Lower lobe of right lung (tissue), 2 donors: ENCODE data around the gene MSH5. TPM values are rescaled to one million over a fixed set of nuclear protein-coding genes. Genes with fewer than 3 reads are reported as not detected.

Experiments
- ATAC-seq, 2 donors: fragments of 200-7000 bp; cut with Tn5 transposase; one replicate each; pipeline ENCODE4 v1.9.1; 2020 to 2022; ENCODE audit warnings: mild to moderate bottlenecking in 2 of 2, moderate library complexity in 2 of 2
- DNase-seq: peaks from one replicate; pipeline ENCODE4 v3.0.0-alpha.2; 2020
- H3K27ac ChIP-seq: fragments of 200-600 bp; one replicate; pipeline ENCODE4 v1.8.0; 2022
- H3K27me3 ChIP-seq: fragments of 200-600 bp; one replicate; pipeline ENCODE4 v1.8.0; 2022; ENCODE audit warnings: low read depth
- H3K36me3 ChIP-seq: fragments of 200-600 bp; one replicate; pipeline ENCODE4 v1.8.0; 2022; ENCODE audit warnings: mild to moderate bottlenecking
- H3K4me1 ChIP-seq: fragments of 200-600 bp; one replicate; pipeline ENCODE4 v1.8.0; 2022
- H3K4me3 ChIP-seq: fragments of 200-600 bp; one replicate; pipeline ENCODE4 v1.8.0; 2022; ENCODE audit warnings: mild to moderate bottlenecking
- H3K9me3 ChIP-seq: fragments of 200-600 bp; one replicate; pipeline ENCODE4 v1.8.0; 2022
- CTCF ChIP-seq: fragments of 200-600 bp; IDR thresholded peaks from one replicate; pipeline ENCODE4 v1.8.0; 2022; ENCODE audit warnings: antibody characterized with exemption, mild to moderate bottlenecking
- intact Hi-C: fragments of 100-400 bp; cut with DNase I; formaldehyde crosslinking; loops from one replicate; pipeline ENCODE4 v1.11.0; 2022
- total RNA-seq: library from RNA; stranded (reverse); fragmentation: NEBNext Ultra II Directional; extraction: Animal tissue kit (Norgen Biotek cat#: 25700); gene quantifications from one replicate; pipeline ENCODE4 v1.2.1, GENCODE V29; 2021
- donor health status: DM: no; HTN: yes; CAD: no; lungs with severe emphysema.

Gene MSH5
- total RNA-seq, 1 donor from 2014 or later = 14.9 TPM

DNA sequence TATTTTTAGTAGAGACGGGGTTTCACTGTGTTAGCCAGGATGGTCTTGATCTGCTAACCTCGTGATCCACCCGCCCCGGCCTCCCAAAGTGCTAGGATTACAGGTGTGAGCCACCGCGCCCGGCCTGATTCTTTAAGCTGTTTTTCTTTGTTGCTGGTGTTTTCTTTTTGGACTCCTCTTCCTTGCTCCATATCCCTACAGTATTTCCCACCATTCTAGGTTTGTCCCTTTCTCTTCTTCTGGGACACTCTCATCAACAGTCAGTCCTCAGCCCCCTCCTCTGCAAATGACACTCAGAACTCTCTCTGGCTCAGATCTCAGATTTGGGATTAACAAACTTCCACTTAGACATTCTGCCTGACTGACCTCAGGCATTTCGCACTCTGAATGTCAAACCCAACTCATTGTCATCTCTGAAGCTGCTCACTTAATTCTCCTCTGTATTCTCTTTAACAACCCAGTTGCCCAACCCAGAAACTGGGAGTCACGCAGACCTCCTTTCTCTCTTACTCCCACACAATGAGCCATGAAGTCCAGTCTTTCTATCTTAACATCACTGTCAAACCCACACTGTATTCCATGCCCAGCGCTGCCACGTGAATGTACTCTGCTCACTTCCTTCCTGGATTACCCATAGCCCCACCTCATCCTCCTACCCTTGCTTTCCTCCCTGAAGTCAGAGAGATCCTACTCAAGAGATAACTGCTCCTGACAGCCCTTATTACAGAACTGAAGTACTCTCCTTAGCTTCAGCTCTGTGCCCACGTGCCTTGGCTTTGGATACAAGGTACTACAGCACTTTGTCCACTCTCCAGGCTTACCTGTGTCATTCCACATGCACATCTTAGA, 14.1 kb upstream of the MSH5 start:
- Histone ChIP-seq H3K9me3 (no peaks in the 10 kb centered on the region), H3K27me3 (no peaks in the 10 kb centered on the region), H3K27ac (peak overlapping the region; percentile 93), H3K4me1 (peaks cover 43% of the 10 kb centered on the region), H3K4me3 (no peak overlapping the region), H3K36me3 (peaks cover 27% of the 10 kb centered on the region)
- no peak for DNase-seq
- ATAC-seq = no peak
- intact Hi-C loops = no loop called here
- TF ChIP-seq CTCF = no peak

DNA sequence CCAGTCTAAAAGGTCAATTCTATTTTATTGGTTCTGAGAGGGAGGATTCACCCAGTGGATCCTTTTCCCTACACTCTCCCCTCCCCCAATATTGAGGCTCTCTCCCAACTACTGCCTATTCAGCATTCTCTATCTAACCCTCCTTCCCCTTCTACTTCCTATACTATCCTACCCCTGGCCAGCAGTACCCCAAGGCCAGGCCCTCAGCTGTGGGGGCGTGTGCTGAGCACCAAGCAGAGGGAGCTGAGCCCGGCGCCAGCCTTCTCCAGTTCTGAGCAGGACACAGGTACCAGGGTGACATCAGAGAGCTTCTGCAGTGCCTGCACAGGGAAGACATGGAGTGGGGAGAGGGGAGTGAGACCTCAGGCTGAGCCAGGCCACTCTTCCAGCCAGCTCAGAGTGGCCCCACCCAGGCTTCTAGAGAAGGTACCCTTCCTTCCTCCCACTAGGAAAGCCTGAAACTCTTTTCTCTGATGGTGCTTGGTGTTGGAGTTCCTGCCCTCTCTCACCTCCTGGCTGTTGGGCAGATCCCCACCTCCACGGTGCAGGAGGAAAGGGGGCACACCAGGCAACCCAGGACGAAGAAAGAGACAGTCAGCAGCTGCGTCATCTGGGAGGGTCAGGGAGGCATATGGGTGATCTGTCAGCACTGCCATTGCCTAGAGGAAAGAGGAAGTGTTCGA, 12.6 kb upstream of the MSH5 start:
- peaks cover 54% of the 10 kb centered on the region for H3K4me1 ChIP-seq
- intact Hi-C loops = no loop called here

DNA sequence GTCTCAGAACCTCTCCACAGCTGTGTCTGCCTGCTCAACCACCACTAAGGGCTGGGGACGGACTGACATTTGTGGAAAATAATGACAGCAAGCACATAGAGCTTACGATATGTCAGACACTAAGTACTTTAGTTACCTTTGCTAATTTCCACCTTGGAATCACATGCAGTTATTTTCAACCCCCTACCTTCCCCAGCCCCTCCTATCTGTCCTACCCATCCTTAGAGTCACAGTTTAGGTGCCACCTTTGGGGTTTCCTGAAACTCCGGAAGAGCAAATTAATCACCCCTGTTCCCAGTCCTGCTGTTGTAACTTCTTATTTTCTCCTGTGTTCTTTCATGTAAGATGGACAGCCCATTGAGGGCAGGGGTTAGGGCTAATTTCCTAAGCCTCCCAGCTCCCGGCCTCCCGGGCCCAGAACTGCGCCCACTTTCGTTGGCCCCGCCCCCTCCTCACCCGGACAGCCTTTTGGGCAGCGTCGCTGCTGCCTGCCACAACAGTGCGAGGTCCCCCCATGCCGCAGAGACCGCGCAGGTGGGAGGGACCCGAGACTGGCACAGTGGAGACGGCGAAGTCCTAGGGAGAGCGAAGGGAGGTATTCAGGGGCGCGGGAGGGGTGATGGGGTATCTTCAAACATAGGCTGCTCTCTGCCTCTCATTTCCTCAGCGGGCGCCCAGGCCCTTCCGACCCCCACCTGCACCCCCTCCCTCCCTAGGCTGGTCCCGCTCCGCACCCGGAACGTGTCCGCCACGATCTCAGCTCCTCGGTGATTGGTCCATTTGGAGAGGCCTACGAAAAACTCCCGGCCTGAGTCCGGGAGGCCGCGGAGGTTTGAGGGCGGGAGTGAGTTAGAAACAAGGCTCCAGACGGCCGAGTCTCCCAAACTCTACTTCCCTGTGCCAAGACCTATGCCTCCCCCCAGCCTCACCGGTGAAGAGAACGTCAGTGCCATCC, 11.8 kb upstream of the MSH5 start:
- no peak for TF ChIP-seq CTCF
- intact Hi-C loops = no loop called here
- H3K4me1 ChIP-seq = peaks cover 63% of the 10 kb centered on the region

More for the DNA sequence above, 12.6 kb upstream of the MSH5 start:
- H3K27ac ChIP-seq = peak overlapping the region; percentile 93
- no peak for TF ChIP-seq CTCF
- ATAC-seq = peak in 1 of 2 donors; percentile 37
- no peaks in the 10 kb centered on the region for H3K27me3 ChIP-seq
- H3K36me3 ChIP-seq = peaks cover 41% of the 10 kb centered on the region
- H3K4me3 ChIP-seq = peak overlapping the region; percentile 91
- no peaks in the 10 kb centered on the region for H3K9me3 ChIP-seq
- no peak for DNase-seq

DNA sequence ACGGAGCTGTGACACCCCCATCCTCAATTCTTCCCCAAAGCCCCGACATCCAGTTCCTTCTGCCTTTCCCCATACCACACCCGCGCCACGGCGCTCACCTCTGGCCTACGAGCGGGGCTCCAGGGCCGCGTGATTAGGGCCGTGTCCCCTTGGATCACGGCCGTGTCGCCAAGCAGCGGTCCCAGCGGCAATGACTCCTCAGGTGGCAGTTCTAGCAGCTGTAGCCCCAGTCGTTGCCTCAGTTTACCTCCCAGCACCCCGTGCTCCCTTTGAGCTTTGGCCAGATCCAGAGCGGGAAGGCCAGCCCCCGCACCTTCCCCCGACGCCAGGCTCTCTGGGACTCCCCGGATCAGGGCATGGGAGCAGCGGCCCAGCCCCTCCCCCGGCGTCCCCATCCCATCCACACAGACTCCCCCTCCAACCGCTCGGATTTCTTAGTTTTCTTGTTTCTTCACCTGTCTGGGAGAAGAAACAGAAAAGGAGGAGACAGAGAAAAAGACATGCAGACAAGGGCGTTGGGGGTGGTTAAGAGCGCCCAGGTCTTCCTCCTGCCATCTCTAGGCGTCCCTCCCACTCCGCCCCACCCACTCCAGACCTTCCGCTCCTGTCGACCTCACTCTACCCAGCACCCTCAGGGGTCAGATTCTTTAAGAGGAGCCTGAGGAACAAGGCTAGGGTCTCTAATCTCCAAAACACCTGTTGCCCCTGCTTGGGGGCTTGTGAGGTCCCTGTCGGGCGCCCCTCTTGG, 10.9 kb upstream of the MSH5 start, which contains the start of gene DDAH2:
DDAH2 (minus strand) TSS at position 533 of the 748 bp plus-strand sequence; CDS start at position 395, 138 bp downstream.
- DNase-seq (peak; percentile 59), ATAC-seq (peak; percentile 43 to 51)
- H3K36me3 ChIP-seq = peaks cover 59% of the 10 kb centered on the region
- TF ChIP-seq CTCF = peak; percentile 70
- intact Hi-C loops = no loop called here
- H3K9me3 ChIP-seq = no peaks in the 10 kb centered on the region
- H3K27ac ChIP-seq = peak within 1 kb of the TSS; percentile 93
- no peaks in the 10 kb centered on the region for H3K27me3 ChIP-seq
- H3K4me3 ChIP-seq = peak within 1 kb of the TSS; percentile 91
- H3K4me1 ChIP-seq = peaks cover 72% of the 10 kb centered on the region

More for the DNA sequence above, 11.8 kb upstream of the MSH5 start:
- peak overlapping the region; percentile 93 for H3K27ac ChIP-seq
- peaks cover 50% of the 10 kb centered on the region for H3K36me3 ChIP-seq
- no peaks in the 10 kb centered on the region for H3K27me3 ChIP-seq
- peak overlapping the region; percentile 91 for H3K4me3 ChIP-seq
- H3K9me3 ChIP-seq = no peaks in the 10 kb centered on the region
- DNase-seq (no peak), ATAC-seq (no peak)
